Activated CD4-positive, CD25-positive, alpha-beta regulatory T cell treated with anti-CD3 and anti-CD28 coated beads, Interleukin-2, amount 50 U/mL, for 16 hours (primary cell): ENCODE data around the gene GULP1.
"Not testable (repeated sequence)": the region's sequence is repeated elsewhere in the genome, so short reads cannot be mapped to it uniquely, and the experiment has no call there.

Experiments
- DNase-seq: peaks from one replicate; pipeline ENCODE4 v3.0.0-alpha.2; 2020; ENCODE audit warnings: low read depth, low spot score

Gene GULP1

GRCh38 chr2:188526701-188527100 is 235.0 kb downstream of the GULP1 start:
- no peak for DNase-seq

GRCh38 chr2:188527141-188527540 is 235.5 kb downstream of the GULP1 start:
- DNase-seq, result no peak

GRCh38 chr2:188527581-188527993 is 235.9 kb downstream of the GULP1 start:
- no peak for DNase-seq

GRCh38 chr2:188529710-188530109 is 238.0 kb downstream of the GULP1 start:
- no peak for DNase-seq

GRCh38 chr2:188534875-188535274 is 243.2 kb downstream of the GULP1 start:
- no peak for DNase-seq

- DNase-seq, result no peak
Measured at GRCh38 chr2:188551671-188552070, 260.0 kb downstream of the GULP1 start.

- DNase-seq, result no peak
Measured at GRCh38 chr2:188557081-188557480, 265.4 kb downstream of the GULP1 start.

- not testable (repeated sequence) for DNase-seq
Measured at GRCh38 chr2:188559455-188559854, 267.8 kb downstream of the GULP1 start.

- DNase-seq, result no peak
Measured at GRCh38 chr2:188561473-188561979, 269.9 kb downstream of the GULP1 start.

GRCh38 chr2:188569431-188570165 is 277.9 kb downstream of the GULP1 start:
- no peak for DNase-seq

- DNase-seq, result no peak
Measured at GRCh38 chr2:188570370-188570769, 278.7 kb downstream of the GULP1 start.

GRCh38 chr2:188571543-188572303 is 280.0 kb downstream of the GULP1 start:
- no peak for DNase-seq

GRCh38 chr2:188572592-188572991 is 280.9 kb downstream of the GULP1 start:
- DNase-seq, result no peak

- DNase-seq, result no peak
Measured at GRCh38 chr2:188573453-188573852, 281.8 kb downstream of the GULP1 start.

- DNase-seq, result no peak
Measured at GRCh38 chr2:188576006-188576405, 284.3 kb downstream of the GULP1 start.

- DNase-seq, result no peak
Measured at GRCh38 chr2:188576651-188577050, 285.0 kb downstream of the GULP1 start.

- DNase-seq, result no peak
Measured at GRCh38 chr2:188577231-188577630, 285.6 kb downstream of the GULP1 start.

GRCh38 chr2:188580738-188581137 is 289.1 kb downstream of the GULP1 start:
- DNase-seq, result no peak

GRCh38 chr2:188582211-188582610 is 290.5 kb downstream of the GULP1 start:
- no peak for DNase-seq

GRCh38 chr2:188588235-188588634 is 296.6 kb downstream of the GULP1 start:
- DNase-seq, result no peak

- no peak for DNase-seq
Measured at GRCh38 chr2:188596054-188596453, 304.4 kb downstream of the GULP1 start.

GRCh38 chr2:188598551-188598950 is 306.9 kb downstream of the GULP1 start:
- DNase-seq, result no peak

GRCh38 chr2:188599140-188599539 is 307.5 kb downstream of the GULP1 start:
- no peak for DNase-seq
